Mammary epithelial cell (primary cell): ENCODE measurements around the gene RPGRIP1.

Experiments
- EZH2 ChIP-seq: IDR thresholded peaks from 2 replicates; pipeline ENCODE4 v1.6.1; 2012; ENCODE audit warnings: low read length, inconsistent platforms, borderline replicate concordance
- TF ChIP-seq, protein P1 (sequence below), 2 donors: IDR thresholded peaks in 1 of 2; conservative IDR thresholded peaks in 1 of 2; 2 replicates each; pipeline ENCODE4 v1.5.1; 2011 to 2012; ENCODE audit warnings: inconsistent platforms in 2 of 2, low read length in 2 of 2, mild to moderate bottlenecking in 2 of 2, control low read depth in 1 of 2, low read depth in 1 of 2; ENCODE audit not compliant: insufficient read depth in 1 of 2; ENCODE audit errors: extremely low read depth in 1 of 2

DNA sequence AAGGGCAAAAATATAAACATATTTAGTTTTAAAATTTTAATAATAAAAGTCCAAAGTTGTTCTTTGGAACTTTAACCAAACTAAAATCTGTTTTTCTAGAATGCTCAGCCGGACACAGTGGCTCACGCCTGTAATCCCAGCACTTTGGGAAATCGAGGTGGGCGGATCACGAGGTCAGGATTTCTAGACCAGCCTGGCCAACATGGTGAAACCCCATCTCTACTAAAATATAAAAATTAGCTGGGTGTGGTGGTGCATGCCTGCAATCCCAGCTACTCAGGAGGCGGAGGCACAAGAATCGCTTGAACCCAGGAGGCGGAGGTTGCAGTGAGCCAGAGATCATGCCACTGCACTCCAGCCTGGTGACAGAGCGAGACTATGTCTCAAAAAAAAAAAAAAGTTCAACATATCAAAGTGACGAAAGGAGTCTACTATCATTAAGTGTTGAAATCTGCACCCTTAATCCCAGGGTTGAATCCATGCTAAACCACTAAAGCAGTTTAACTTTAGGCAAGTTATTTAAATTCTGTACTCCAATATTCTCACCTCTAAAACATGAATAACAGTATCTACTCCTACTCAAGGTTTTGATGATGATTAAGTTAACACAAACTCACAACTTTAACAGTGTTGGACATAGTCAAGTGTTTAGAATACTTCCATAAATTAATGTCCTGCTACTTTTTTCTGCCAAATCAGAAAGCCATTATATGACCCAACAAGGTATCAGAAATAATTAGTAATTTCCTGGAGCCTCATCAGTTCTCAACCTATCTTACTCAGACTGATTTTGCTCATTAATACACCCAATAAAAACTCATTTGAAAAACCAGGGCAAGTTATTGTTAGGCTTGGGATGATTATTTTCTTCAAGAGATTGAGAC is 21.6 kb upstream of the RPGRIP1 start:
- TF ChIP-seq, protein P1, sequence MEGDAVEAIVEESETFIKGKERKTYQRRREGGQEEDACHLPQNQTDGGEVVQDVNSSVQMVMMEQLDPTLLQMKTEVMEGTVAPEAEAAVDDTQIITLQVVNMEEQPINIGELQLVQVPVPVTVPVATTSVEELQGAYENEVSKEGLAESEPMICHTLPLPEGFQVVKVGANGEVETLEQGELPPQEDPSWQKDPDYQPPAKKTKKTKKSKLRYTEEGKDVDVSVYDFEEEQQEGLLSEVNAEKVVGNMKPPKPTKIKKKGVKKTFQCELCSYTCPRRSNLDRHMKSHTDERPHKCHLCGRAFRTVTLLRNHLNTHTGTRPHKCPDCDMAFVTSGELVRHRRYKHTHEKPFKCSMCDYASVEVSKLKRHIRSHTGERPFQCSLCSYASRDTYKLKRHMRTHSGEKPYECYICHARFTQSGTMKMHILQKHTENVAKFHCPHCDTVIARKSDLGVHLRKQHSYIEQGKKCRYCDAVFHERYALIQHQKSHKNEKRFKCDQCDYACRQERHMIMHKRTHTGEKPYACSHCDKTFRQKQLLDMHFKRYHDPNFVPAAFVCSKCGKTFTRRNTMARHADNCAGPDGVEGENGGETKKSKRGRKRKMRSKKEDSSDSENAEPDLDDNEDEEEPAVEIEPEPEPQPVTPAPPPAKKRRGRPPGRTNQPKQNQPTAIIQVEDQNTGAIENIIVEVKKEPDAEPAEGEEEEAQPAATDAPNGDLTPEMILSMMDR (conservative IDR thresholded peaks at IDR 0.05 in 1 of 2, IDR thresholded peaks at IDR 0.05 in 1 of 2; ENCODE audit: extremely low read depth in 1 of 2, insufficient read depth in 1 of 2, low read depth in 1 of 2, low read length in 2 of 2) = no peak
- TF ChIP-seq EZH2 = no peak
